DOHH2 (cell line): ENCODE results near the gene DAPK2.

Experiments used
- CTCF ChIP-seq: fragments of 200-600 bp; sonication (generic); IDR thresholded peaks from one replicate; pipeline ENCODE4 v1.5.1; 2014; ENCODE audit warnings: antibody characterized with exemption, mild to moderate bottlenecking, low read depth, low read length; ENCODE audit not compliant: poor library complexity, severe bottlenecking
- EZH2phosphoT487 ChIP-seq: fragments of 200-600 bp; sonication (generic); IDR thresholded peaks from 2 replicates; pipeline ENCODE4 v1.6.1; 2017; ENCODE audit warnings: borderline replicate concordance, mild to moderate bottlenecking, antibody characterized with exemption, low read length, moderate library complexity, mixed read lengths

GRCh38 chr15:64037116-64037515 is 9.2 kb downstream of the DAPK2 start:
- TF ChIP-seq CTCF: no peak
- TF ChIP-seq EZH2phosphoT487: no peak
